Activated CD8-positive, alpha-beta memory T cell treated with anti-CD3 and anti-CD28 coated beads, Interleukin-2, amount 50 U/mL, for 24 hours (primary cell): ENCODE measurements around the gene TBC1D22A.
"Not testable (repeated sequence)": the region's sequence is repeated elsewhere in the genome, so short reads cannot be mapped to it uniquely, and the experiment has no call there.

Experiments
- DNase-seq: peaks from one replicate; pipeline ENCODE4 v3.0.0-alpha.2; 2020; ENCODE audit errors: extremely low read depth

The TBC1D22A gene

GRCh38 chr22:47136671-47137070, 374.2 kb downstream of the TBC1D22A start:
- DNase-seq, result no peak

DNA sequence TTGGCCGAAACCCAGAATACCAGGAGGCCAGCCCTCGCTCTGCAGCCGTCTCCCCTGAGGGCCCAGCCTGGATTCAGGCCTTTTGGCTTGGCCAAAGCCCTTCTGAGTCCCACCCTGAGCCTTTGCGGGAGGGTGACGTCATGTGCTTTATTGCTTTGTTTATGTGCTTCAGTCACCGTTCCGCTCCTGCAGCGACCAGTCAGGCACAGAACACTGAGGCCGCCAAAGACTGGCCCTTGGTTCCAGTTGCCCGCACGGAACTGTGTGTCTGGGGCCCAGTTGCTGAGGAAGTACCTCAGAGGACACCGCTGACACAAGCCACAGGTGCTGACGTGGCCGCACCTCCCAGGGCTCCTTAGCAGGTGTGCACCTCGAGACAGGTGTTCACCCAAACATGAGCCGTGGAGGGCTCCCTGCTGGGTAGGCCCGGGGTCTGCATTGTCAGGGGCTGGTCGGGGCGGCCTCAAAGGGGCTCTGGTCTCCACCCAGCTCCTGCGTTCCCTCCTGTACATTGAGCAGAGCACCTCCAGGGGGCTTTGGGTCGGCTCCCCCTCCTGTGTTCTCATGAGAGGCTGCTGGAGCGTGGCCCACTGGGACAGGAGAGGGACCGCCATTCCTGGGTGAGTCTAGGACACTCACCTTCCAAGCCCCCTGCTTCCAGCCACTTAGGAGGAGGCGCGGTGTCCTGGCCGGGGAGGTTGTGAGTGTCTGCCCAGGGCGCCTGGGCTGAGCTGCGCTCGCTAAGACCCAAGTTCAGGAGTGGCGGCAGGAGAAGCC, 376.8 kb downstream of the TBC1D22A start:
- DNase-seq, result no peak

GRCh38 chr22:47139790-47140119, 377.3 kb downstream of the TBC1D22A start:
- no peak for DNase-seq

DNA sequence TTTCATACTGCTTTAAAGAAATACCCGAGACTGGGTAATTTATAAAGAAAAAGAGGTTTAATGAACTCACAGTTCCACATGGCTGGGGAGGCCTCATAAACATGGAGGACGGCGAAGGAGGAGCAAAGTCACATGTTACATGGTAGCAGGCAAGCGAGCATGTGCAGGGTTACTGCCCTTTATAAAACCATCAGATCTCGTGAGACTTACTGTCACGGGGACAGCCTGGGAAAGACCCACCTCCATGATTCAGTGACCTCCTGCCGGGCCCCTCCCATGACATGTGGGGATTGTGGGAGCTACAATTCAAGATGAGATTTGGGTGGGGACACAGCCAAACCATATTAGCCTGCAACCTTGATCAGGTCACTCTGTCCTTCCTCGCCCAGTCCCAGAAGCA, 378.5 kb downstream of the TBC1D22A start:
- not testable (repeated sequence) for DNase-seq

GRCh38 chr22:47142427-47143046, 380.1 kb downstream of the TBC1D22A start:
- no peak for DNase-seq

DNA sequence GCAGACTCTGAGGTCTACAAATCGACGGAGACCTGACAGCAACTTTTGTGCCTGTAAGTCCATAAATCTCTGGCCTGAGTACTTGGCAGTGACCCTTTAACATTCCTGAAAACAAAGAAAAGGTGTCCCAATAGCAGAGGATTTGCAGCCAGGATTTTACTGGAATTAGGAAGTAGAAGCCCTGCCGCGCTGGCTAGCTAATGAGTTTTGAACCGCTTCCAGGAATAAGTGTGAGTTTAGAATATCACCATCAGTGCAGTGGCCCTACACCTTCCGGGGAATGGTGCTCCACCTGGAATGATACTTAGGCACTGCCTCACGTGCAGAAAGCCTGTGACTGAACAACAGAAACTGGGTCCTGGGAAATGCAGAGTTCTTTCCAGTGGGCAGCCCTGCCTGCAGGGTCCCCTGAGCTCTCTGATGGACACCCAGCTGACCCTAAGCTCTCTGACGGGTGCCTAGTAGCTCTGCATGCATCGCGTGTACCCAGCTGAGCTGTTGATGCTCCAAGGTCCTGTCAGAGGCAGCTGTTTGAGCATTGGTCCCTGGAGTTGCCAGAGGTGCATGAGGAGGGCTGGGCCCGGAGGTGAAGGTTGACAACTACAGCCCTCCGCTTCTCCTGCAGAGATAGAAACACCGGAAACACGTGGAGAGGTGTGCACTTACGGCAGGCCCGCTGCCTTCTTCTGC, 380.9 kb downstream of the TBC1D22A start:
- no peak for DNase-seq

- no peak for DNase-seq
These were observed 381.8 kb downstream of the TBC1D22A start for GRCh38 chr22:47144076-47144765.

DNA sequence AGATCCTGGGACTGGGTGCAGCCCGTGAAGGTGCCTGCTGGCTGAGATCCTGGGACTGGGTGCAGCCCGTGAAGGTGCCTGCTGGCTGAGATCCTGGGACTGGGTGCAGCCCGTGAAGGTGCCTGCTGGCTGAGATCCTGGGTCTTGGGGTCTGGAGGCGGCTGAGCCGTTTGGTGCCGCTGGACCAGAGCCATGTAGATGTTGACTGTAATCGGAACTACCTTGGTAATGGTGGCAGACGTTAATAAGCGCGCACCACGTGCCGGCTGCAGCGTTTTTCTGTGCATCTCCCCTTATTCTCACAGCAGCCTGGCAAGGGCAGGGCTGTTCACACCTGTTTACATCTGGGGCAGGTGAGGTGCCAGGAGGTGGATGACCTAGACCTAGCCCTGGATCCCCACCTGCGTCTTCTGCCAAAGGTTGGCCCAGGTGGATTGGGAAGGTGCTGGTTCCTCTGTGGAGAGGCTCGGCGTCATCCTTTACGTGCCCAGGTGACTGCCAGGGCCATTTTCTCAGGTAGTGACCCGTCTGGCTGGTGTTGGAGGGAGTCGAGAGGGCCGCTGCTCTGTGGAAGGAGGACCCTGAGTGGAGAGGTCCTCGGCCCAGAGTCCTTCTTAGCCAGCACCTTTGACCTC, 382.5 kb downstream of the TBC1D22A start:
- DNase-seq, result no peak

- no peak for DNase-seq
These were observed 383.4 kb downstream of the TBC1D22A start for GRCh38 chr22:47145883-47146282.

DNA sequence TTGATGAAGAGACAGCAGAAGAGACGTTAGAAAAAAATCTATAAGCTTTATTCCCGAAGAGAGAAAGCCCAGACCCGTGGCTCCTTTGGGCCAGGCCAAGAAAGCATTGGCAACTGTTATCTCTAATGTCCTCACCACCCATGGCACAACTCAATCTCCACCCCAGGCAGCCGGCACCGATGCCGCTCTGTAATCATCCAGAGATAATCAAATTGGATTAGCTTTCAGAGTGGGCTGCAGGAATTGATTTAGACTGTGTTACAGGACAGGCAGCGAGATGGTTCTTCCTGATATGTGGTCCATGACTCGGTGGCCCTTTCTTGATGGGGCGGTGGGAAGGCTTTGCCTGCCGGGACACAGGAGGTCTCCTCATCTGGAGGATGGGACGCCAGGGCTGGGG, 383.9 kb downstream of the TBC1D22A start:
- DNase-seq, result no peak

DNA sequence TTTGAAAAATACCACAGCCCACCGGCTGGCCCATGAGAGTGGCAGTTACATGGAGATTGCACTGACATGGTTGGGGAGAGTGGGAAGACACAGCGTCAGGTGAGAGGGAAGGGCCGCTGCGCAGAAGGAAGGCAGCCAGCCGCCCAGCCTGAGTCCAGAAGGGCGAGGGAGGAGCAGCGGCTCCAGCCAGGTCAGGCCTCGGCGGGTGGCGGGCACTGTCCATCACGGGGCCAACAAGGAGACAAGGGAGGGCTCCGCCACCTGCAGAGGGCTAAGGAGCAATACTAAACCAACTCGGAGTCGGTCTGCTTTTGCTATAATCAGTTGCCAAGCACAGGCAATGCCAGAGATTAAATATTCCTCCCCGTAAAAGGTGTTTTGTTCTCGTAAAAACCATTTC, 384.5 kb downstream of the TBC1D22A start:
- DNase-seq, result no peak

DNA sequence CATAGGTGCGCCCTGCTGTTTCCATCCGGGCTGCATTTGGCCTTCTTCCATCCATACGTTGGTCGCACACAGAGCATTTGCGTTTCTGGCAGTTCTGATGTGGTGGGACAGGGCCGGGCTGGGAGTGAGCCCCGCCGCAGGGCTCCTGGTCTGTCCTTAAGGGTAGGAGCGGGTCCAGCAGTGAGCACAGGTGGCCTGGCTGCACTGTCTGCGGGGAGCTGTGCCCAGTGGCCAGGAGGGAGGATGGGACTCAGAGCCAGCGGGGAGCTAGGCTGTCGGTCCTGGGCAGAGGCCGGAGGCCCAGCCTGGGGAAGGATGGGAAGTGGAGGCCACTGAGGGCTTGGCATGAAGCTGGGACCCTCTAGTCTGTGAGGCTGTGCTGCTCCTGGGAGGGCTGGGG, 385.1 kb downstream of the TBC1D22A start:
- DNase-seq, result no peak

DNA sequence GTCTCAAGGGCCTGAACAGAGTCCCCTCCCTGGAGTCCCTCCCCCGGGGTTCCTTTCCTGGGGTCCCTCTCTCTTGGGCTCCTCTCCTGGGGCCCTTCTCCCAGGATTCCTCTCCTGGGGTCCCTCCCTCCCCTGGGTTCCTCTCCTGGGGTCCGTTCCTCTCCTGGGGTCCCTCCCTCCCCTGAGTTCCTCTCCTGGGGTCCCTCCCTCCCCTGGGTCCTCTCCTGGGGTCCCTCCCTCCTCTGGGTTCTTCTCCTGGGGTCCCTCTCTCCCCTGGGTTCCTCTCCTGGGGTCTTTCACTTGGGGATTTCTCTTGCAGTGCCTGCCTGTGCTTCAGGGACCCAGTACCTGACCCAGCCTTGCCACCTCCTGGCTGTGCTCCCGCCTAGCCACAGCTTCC, 386.1 kb downstream of the TBC1D22A start:
- no peak for DNase-seq

GRCh38 chr22:47148956-47149728, 386.7 kb downstream of the TBC1D22A start:
- DNase-seq, result no peak

- DNase-seq, result no peak
These were observed 387.5 kb downstream of the TBC1D22A start for GRCh38 chr22:47149976-47150375.

DNA sequence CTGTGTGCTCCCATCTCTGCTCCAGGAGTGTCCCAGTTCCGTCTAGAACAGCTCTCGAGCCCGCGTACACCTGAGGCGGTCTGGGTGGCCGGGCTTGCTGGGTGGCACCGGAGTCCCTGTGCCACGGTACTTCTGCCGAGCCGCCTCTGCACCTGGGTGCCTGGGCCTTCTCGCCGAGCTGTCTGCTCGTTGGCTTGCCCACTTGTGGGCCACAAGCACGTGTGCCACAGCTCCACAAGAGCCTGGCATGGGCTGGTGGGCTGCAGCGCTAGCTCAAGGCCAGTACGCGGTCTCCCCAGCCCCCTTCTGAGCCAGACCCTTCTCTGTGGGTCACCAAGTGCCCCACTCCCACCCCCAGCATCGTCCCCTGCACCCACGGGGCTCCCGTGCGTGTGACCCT, 388.0 kb downstream of the TBC1D22A start:
- no peak for DNase-seq

- no peak for DNase-seq
These were observed 388.6 kb downstream of the TBC1D22A start for GRCh38 chr22:47151064-47151463.

GRCh38 chr22:47151490-47151889, 389.0 kb downstream of the TBC1D22A start:
- DNase-seq, result no peak

- DNase-seq, result no peak
These were observed 389.8 kb downstream of the TBC1D22A start for GRCh38 chr22:47152236-47152635.

DNA sequence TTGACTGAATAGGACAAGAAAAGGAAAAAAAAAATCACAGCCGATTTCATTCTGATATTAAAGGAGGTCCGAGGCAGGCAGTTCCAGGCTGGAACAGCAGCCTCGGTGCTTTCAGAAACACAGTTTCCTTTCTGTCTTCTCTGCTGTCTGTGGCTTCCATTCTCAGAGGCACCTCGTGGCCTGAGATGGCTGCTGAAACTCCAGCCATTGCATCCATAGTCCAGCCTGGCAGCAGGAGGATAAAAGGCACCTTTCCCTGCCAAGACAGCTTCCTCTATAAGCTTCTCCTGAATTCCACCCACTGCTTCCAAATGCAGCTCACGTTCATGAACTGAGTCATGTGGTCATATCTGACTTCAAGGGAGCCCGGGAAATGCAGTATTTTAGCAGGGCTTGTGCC, 390.5 kb downstream of the TBC1D22A start:
- no peak for DNase-seq

GRCh38 chr22:47153854-47154525, 391.5 kb downstream of the TBC1D22A start:
- no peak for DNase-seq
